GM12801 (cell line): ENCODE measurements around the gene TRIM36.

ENCODE experiments used
- CTCF ChIP-seq: IDR thresholded peaks from one replicate; pipeline ENCODE4 v1.5.1; 2011; ENCODE audit warnings: control low read depth; ENCODE audit not compliant: insufficient read length; ENCODE audit errors: extremely low read depth

Gene TRIM36

GRCh38 chr5:115166744-115167393 lies 2.8 kb downstream of the TRIM36 start:
- no peak for TF ChIP-seq CTCF

GRCh38 chr5:115165790-115166189 lies 3.9 kb downstream of the TRIM36 start:
- no peak for TF ChIP-seq CTCF

GRCh38 chr5:115160975-115161475 lies 8.7 kb downstream of the TRIM36 start:
- TF ChIP-seq CTCF, result no peak

- no peak for TF ChIP-seq CTCF
These were observed 18.4 kb downstream of the TRIM36 start for GRCh38 chr5:115151208-115151805.

GRCh38 chr5:115150512-115150911 lies 19.2 kb downstream of the TRIM36 start:
- TF ChIP-seq CTCF, result no peak

GRCh38 chr5:115147052-115147451 lies 22.7 kb downstream of the TRIM36 start:
- no peak for TF ChIP-seq CTCF

- TF ChIP-seq CTCF, result no peak
These were observed 33.4 kb downstream of the TRIM36 start for GRCh38 chr5:115136294-115136693.
